ENCODE results near the gene TMEM179. TPM values are rescaled to one million over a fixed set of nuclear protein-coding genes. Genes with fewer than 3 reads are reported as not detected.

TMEM179 gene
- total and polyA plus RNA-seq, 9 donors: 0.19 to 0.30 (median 0.22) TPM; not detected in 6

DNA sequence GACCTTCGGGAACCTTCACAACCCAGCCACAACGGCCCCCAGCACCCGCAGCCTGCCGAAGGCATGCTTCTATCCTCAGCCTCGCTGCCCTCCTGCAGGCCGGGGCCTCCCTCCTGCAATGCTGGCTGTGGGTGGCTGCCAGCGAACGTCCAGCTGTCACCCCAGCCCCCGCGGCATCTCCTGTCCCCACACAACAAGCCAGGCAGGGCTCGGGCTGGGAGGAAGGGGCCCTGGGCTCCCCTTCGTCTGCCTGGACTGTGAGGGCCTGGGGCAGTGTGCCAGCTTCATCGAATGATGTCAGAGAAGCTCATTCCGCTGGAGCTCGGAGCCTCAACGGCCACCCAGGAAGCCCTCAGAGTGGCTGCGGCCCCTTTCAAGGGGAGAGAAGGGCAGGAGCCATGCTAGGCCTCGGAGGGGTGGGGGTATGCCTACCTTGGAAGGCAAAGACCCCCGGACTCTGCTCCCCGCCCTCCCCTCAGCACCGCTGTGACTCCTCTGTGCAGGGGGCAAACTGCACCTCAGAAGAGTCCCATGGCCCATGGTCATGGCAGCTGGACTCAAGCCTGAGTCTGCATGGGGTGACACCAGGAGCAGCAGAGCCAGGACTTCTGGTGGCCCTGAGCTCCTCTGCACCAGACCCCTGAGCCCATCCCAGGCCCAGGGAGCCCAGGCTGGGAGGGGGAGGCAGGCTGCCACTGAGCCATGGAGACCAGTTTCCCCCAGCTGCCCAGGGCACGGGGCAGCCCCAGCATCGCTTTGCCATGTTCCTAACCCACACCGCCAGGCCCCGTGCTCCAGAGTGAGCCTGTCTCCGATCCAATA lies 49.8 kb downstream of the TMEM179 start:
- DNase-seq: peak in 2 of 5 donors; percentile 11 to 38
- intact Hi-C loops (cut with DNase I): no loop called here
- no peaks in the 10 kb centered on the region for H3K36me3 ChIP-seq
- 30 to 33% (median 32%) methylated on average over 24 to 26 of the region's 26 CpGs for WGBS, 3 donors
- H3K4me1 ChIP-seq (ENCODE audit: insufficient read depth): no peaks in the 10 kb centered on the region
- H3K9me3 ChIP-seq: no peaks in the 10 kb centered on the region
- H3K4me3 ChIP-seq: no peak overlapping the region
- H3K27ac ChIP-seq: no peak overlapping the region
- TF ChIP-seq, protein P1, sequence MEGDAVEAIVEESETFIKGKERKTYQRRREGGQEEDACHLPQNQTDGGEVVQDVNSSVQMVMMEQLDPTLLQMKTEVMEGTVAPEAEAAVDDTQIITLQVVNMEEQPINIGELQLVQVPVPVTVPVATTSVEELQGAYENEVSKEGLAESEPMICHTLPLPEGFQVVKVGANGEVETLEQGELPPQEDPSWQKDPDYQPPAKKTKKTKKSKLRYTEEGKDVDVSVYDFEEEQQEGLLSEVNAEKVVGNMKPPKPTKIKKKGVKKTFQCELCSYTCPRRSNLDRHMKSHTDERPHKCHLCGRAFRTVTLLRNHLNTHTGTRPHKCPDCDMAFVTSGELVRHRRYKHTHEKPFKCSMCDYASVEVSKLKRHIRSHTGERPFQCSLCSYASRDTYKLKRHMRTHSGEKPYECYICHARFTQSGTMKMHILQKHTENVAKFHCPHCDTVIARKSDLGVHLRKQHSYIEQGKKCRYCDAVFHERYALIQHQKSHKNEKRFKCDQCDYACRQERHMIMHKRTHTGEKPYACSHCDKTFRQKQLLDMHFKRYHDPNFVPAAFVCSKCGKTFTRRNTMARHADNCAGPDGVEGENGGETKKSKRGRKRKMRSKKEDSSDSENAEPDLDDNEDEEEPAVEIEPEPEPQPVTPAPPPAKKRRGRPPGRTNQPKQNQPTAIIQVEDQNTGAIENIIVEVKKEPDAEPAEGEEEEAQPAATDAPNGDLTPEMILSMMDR (IDR thresholded peaks at IDR 0.05): no peak
- TF ChIP-seq EP300 (IDR thresholded peaks at IDR 0.05): no peak
- TF ChIP-seq POLR2A (IDR thresholded peaks at IDR 0.05): no peak
- no peaks in the 10 kb centered on the region for H3K27me3 ChIP-seq

DNA sequence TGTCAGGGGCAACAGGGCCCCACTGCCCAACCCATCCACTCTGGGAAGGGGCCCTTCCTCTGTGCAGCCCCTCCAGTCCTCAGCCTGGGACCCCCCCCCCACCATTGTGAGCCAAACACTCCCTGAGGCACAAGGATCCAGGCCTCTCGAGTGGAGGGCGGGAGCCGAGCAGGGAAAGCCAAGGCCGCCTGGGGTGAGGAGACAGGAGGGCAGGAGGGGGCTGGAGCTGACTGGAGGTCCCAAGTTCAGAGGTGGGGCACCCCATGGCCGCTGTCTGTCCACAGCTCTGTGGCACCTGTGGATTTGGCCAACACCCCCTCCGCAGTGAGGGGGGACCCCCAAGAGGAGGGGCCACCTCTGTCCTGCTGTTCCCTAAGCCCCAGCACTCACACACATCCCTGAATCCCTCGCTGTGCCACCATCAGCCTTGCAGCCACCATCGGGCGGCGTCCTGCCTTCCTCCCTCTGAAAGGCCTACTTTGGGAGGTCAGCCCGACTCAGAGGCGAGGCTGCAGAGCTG lies 50.4 kb downstream of the TMEM179 start:
- 61 to 69% (median 65%) methylated on average over 12 of the region's 12 CpGs for WGBS, 3 donors
- Histone ChIP-seq H3K27me3 (no peaks in the 10 kb centered on the region), H3K4me1 (ENCODE audit: insufficient read depth) (no peaks in the 10 kb centered on the region), H3K27ac (no peak overlapping the region), H3K36me3 (no peaks in the 10 kb centered on the region), H3K9me3 (no peaks in the 10 kb centered on the region), H3K4me3 (no peak overlapping the region)
- TF ChIP-seq EP300 (IDR thresholded peaks at IDR 0.05): no peak
- TF ChIP-seq, protein P1 (IDR thresholded peaks at IDR 0.05): no peak
- TF ChIP-seq POLR2A (IDR thresholded peaks at IDR 0.05): no peak
- peak in 1 of 5 donors; percentile 10 for DNase-seq
- intact Hi-C loops (cut with DNase I): no loop called here

DNA sequence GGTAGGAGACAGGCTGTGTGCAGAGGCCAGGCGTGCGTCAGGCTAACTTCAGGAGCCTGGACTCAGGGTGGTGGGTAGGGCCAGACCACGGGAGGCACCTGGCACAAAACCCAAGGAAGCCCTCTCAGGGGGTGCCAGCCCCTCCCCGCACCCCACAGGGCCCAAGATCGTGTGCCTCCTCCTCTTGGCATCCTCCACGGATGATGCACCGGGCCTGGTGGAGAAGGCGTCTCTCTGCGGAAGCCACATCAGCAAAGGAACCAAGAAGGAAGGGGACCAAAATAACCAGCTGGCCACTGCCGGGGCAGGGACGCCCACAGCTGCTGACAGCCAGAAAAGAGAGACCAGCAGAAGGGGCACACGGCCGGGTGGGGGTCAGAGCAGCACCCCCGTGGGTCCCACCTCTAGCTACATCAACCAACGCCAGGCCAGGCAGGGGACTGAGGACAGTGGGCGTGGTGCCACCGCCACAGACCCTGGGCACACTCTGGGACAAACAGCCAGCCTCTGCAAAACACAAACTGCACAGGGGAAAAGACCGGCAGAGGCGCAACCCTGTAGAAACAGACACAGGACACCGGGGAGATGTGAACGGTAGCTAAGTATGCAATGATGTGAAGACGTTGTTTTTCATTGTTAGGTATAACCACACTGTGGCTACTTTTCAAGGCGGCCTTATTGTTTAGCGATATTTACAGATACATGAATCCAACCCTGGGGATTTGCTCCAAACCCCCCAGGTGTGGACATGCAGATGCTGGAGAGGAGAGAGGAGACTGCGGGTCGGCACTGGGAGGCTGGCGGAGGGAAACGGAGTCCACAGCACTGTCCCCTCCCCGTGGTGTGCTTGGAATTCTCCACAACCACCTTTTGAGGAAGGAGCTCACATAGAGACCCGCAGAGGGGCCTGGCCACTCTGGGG lies 51.1 kb downstream of the TMEM179 start:
- H3K36me3 ChIP-seq: no peaks in the 10 kb centered on the region
- TF ChIP-seq EP300 (IDR thresholded peaks at IDR 0.05) (no peak), POLR2A (IDR thresholded peaks at IDR 0.05) (no peak)
- TF ChIP-seq, protein P1 (IDR thresholded peaks at IDR 0.05): no peak
- WGBS, 3 donors: 83 to 88% (median 88%) methylated on average over 30 of the region's 30 CpGs
- H3K27ac ChIP-seq: no peak overlapping the region
- H3K4me1 ChIP-seq (ENCODE audit: insufficient read depth): no peaks in the 10 kb centered on the region
- H3K9me3 ChIP-seq: no peaks in the 10 kb centered on the region
- intact Hi-C loops (cut with DNase I): no loop called here
- H3K4me3 ChIP-seq: no peak overlapping the region
- no peak for DNase-seq
- no peaks in the 10 kb centered on the region for H3K27me3 ChIP-seq

DNA sequence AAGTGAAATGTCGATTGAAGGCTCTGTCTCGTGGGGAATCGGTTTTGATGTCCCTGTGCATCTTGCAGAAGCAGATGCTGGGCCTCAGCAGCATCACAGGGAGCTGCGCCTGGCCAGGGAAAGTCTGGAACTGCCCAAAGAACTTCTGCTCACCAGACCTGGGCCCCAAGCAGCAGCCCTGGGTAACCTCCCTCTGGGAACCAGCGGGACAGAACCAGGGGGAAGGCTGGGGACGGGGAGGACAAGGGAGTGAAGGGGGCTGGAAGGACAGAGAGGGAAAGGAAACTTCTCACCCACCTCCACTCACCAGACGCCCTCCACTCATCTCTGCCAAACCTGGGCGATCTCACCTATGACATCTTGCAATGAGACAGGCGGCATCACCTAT lies 51.8 kb downstream of the TMEM179 start:
- H3K4me3 ChIP-seq: no peak overlapping the region
- no peaks in the 10 kb centered on the region for H3K36me3 ChIP-seq
- H3K27me3 ChIP-seq: no peaks in the 10 kb centered on the region
- H3K4me1 ChIP-seq (ENCODE audit: insufficient read depth): no peaks in the 10 kb centered on the region
- TF ChIP-seq POLR2A (IDR thresholded peaks at IDR 0.05): no peak
- TF ChIP-seq, protein P1 (IDR thresholded peaks at IDR 0.05): no peak
- TF ChIP-seq EP300 (IDR thresholded peaks at IDR 0.05): no peak
- H3K9me3 ChIP-seq: no peaks in the 10 kb centered on the region
- 81 to 86% (median 84%) methylated on average over 9 of the region's 9 CpGs for WGBS, 3 donors
- no peak overlapping the region for H3K27ac ChIP-seq
- DNase-seq: no peak
- intact Hi-C loops (cut with DNase I): no loop called here

Data from ovary (tissue), 9 donors.